K562 treated with DMSO at 1 percent for 12 hours (cell line): ENCODE data around the gene GGA2. TPM values are rescaled to one million over a fixed set of nuclear protein-coding genes. Genes with fewer than 3 reads are reported as not detected.

Source experiments
- total RNA-seq: library from RNA; unstranded; fragments of 300-600 nt; gene quantifications from 2 replicates; pipeline ENCODE4 v1.2.3, GENCODE V29; 2022; ENCODE audit not compliant: insufficient read depth

The GGA2 gene
- 24.1 and 61.5 TPM in 2 replicates for total RNA-seq

GRCh38 chr16:23510164-23510914 is at the start of gene GGA2:
Gene GGA2, minus strand, starts transcription at chr16:23510494. Its CDS starts 83 bp downstream, at chr16:23510411.

GRCh38 chr16:23556881-23557778 is 46.8 kb upstream of the GGA2 start, which contains the start of the genes EARS2 and UBFD1:
Gene EARS2, minus strand, starts transcription at chr16:23557350. Its CDS starts 7 bp downstream, at chr16:23557343.
Gene UBFD1, plus strand, starts transcription at chr16:23557727. Its CDS starts 16 bp downstream, at chr16:23557743.

GRCh38 chr16:23452572-23453337 is 57.5 kb downstream of the GGA2 start, which contains the start of gene COG7:
Gene COG7, minus strand, starts transcription at chr16:23453189. Its CDS starts 195 bp downstream, at chr16:23452994.

Other genes starting within 250 kb of the GGA2 start
- not detected in 2 replicates for gene SCNN1B, start 208.2 kb downstream of the GGA2 start, total RNA-seq
- 7.1 and 16.0 TPM in 2 replicates for gene COG7, start 57.3 kb downstream of the GGA2 start, total RNA-seq
- 2.9 and 8.6 TPM in 2 replicates for gene EARS2, start 46.9 kb upstream of the GGA2 start, total RNA-seq
- gene UBFD1, start 47.2 kb upstream of the GGA2 start, total RNA-seq = 29.5 and 77.3 TPM in 2 replicates
- gene NDUFAB1, start 85.8 kb upstream of the GGA2 start, total RNA-seq = 172 and 201 TPM in 2 replicates
- 6.2 and 12.0 TPM in 2 replicates for gene PALB2, start 130.8 kb upstream of the GGA2 start, total RNA-seq
- 20.5 and 67.6 TPM in 2 replicates for gene DCTN5, start 131.0 kb upstream of the GGA2 start, total RNA-seq
- gene PLK1, start 168.4 kb upstream of the GGA2 start, total RNA-seq = 93.5 and 140 TPM in 2 replicates
- 0.28 TPM in 1 of 2 replicates, not detected in the other for gene ERN2, start 202.7 kb upstream of the GGA2 start, total RNA-seq
- gene CHP2, start 244.5 kb upstream of the GGA2 start, total RNA-seq = 0.80 and 1.6 TPM in 2 replicates